ENCODE measurements around the gene IFITM1.
"Not testable (repeated sequence)": the region's sequence is repeated elsewhere in the genome, so short reads cannot be mapped to it uniquely, and the experiment has no call there.

GRCh38 chr11:314554-314875, 675 bp downstream of the IFITM1 start:
- not testable (repeated sequence) for TF ChIP-seq POLR2A (IDR thresholded peaks at IDR 0.05; ENCODE audit: insufficient read depth in 1 of 2, low read depth in 2 of 2, low read length in 2 of 2); JUN (CRISPR knock-in tag; IDR thresholded peaks at IDR 0.05); YY1 (IDR thresholded peaks at IDR 0.05; ENCODE audit: insufficient read depth, insufficient replicate concordance, low read depth, low read length); NFAT5 (CRISPR knock-in tag; IDR thresholded peaks at IDR 0.05); CREB1 (IDR thresholded peaks at IDR 0.05); CREB1 (CRISPR knock-in tag; IDR thresholded peaks at IDR 0.05); RBAK (CRISPR knock-in tag; IDR thresholded peaks at IDR 0.05); ATF6 (CRISPR knock-in tag; conservative IDR thresholded peaks at IDR 0.05); MAFG (CRISPR knock-in tag; IDR thresholded peaks at IDR 0.05); CEBPG (CRISPR knock-in tag; IDR thresholded peaks at IDR 0.05); THRA (CRISPR knock-in tag; IDR thresholded peaks at IDR 0.05; ENCODE audit: borderline replicate concordance); ELF4 (CRISPR knock-in tag; IDR thresholded peaks at IDR 0.05; ENCODE audit: borderline replicate concordance); POGK (CRISPR knock-in tag; conservative IDR thresholded peaks at IDR 0.05); CTCF (CRISPR knock-in tag; IDR thresholded peaks at IDR 0.05)
